ENCODE results near the gene SH3PXD2A.
"Not testable (repeated sequence)": the region's sequence is repeated elsewhere in the genome, so short reads cannot be mapped to it uniquely, and the experiment has no call there.

SH3PXD2A gene

GRCh38 chr10:103668351-103669242, 186.8 kb downstream of the SH3PXD2A start:
- Mint-ChIP-seq H3K27ac (no peak overlapping the region), H3K36me3 (no peaks in the 10 kb centered on the region), H3K9me3 (no peaks in the 10 kb centered on the region), H3K4me1 (peaks cover 18% of the 10 kb centered on the region), H3K4me3 (peak overlapping the region; percentile 61)
- DNase-seq (ENCODE audit: low spot score in 2 of 2) = no peak
- peak; percentile 39 for ATAC-seq

- Mint-ChIP-seq H3K36me3 (no peaks in the 10 kb centered on the region), H3K4me3 (no peak overlapping the region), H3K4me1 (peaks cover 18% of the 10 kb centered on the region), H3K9me3 (no peaks in the 10 kb centered on the region), H3K27ac (peak overlapping the region; percentile 45)
- DNase-seq (ENCODE audit: low spot score in 2 of 2) (no peak), ATAC-seq (no peak)
These were observed 188.0 kb downstream of the SH3PXD2A start for GRCh38 chr10:103667356-103667755.

GRCh38 chr10:103666762-103667150, 188.6 kb downstream of the SH3PXD2A start:
- peak overlapping the region; percentile 45 for H3K27ac Mint-ChIP-seq

GRCh38 chr10:103666087-103666761, 189.2 kb downstream of the SH3PXD2A start:
- Mint-ChIP-seq H3K9me3 (no peaks in the 10 kb centered on the region), H3K36me3 (no peaks in the 10 kb centered on the region), H3K4me1 (peaks cover 18% of the 10 kb centered on the region), H3K27ac (peak overlapping the region; percentile 2), H3K4me3 (no peak overlapping the region)
- ATAC-seq = no peak
- DNase-seq (ENCODE audit: low spot score in 2 of 2) = no peak

More at GRCh38 chr10:103666762-103667150, 188.6 kb downstream of the SH3PXD2A start:
- H3K4me1 Mint-ChIP-seq = peaks cover 18% of the 10 kb centered on the region
- DNase-seq (ENCODE audit: low spot score in 2 of 2) (no peak), ATAC-seq (no peak)
- H3K4me3 Mint-ChIP-seq = no peak overlapping the region
- H3K36me3 Mint-ChIP-seq = no peaks in the 10 kb centered on the region
- H3K9me3 Mint-ChIP-seq = no peaks in the 10 kb centered on the region

GRCh38 chr10:103665162-103665889, 190.1 kb downstream of the SH3PXD2A start:
- peaks cover 21% of the 10 kb centered on the region for H3K4me1 Mint-ChIP-seq
- no peak overlapping the region for H3K4me3 Mint-ChIP-seq
- peak overlapping the region; percentile 45 for H3K27ac Mint-ChIP-seq
- H3K9me3 Mint-ChIP-seq = no peaks in the 10 kb centered on the region
- DNase-seq (ENCODE audit: low spot score in 2 of 2) = no peak
- no peak for ATAC-seq
- no peaks in the 10 kb centered on the region for H3K36me3 Mint-ChIP-seq

- DNase-seq (ENCODE audit: low spot score in 2 of 2) (no peak), ATAC-seq (no peak)
- H3K4me3 Mint-ChIP-seq = no peak overlapping the region
- no peaks in the 10 kb centered on the region for H3K9me3 Mint-ChIP-seq
- H3K27ac Mint-ChIP-seq = no peak overlapping the region
- H3K4me1 Mint-ChIP-seq = peaks cover 26% of the 10 kb centered on the region
- H3K36me3 Mint-ChIP-seq = no peaks in the 10 kb centered on the region
These were observed 191.6 kb downstream of the SH3PXD2A start for GRCh38 chr10:103663802-103664201.

GRCh38 chr10:103663236-103663635, 192.1 kb downstream of the SH3PXD2A start:
- Mint-ChIP-seq H3K27ac (no peak overlapping the region), H3K4me3 (no peak overlapping the region)

GRCh38 chr10:103662704-103663103, 192.7 kb downstream of the SH3PXD2A start:
- H3K9me3 Mint-ChIP-seq; H3K27ac Mint-ChIP-seq; DNase-seq (ENCODE audit: low spot score in 2 of 2); H3K4me3 Mint-ChIP-seq; ATAC-seq; H3K36me3 Mint-ChIP-seq: not testable (repeated sequence)
- peaks cover 19% of the 10 kb centered on the region for H3K4me1 Mint-ChIP-seq

More at GRCh38 chr10:103663236-103663635, 192.1 kb downstream of the SH3PXD2A start:
- peaks cover 20% of the 10 kb centered on the region for H3K4me1 Mint-ChIP-seq
- H3K9me3 Mint-ChIP-seq = no peaks in the 10 kb centered on the region
- DNase-seq (ENCODE audit: low spot score in 2 of 2) = no peak
- ATAC-seq = no peak
- H3K36me3 Mint-ChIP-seq = no peaks in the 10 kb centered on the region

- Mint-ChIP-seq H3K27ac (peak overlapping the region; percentile 84), H3K9me3 (peaks cover 5% of the 10 kb centered on the region), H3K4me3 (peak overlapping the region; percentile 76), H3K4me1 (peaks cover 19% of the 10 kb centered on the region), H3K36me3 (no peaks in the 10 kb centered on the region)
- DNase-seq (ENCODE audit: low spot score in 2 of 2) (peak in 1 of 2 donors; percentile 56), ATAC-seq (peak; percentile 43)
These were observed 194.0 kb downstream of the SH3PXD2A start for GRCh38 chr10:103661198-103661950.

GRCh38 chr10:103660364-103661197, 194.8 kb downstream of the SH3PXD2A start:
- Mint-ChIP-seq H3K9me3 (peaks cover 5% of the 10 kb centered on the region), H3K27ac (peak overlapping the region; percentile 84), H3K4me1 (peaks cover 19% of the 10 kb centered on the region), H3K4me3 (peak overlapping the region; percentile 76), H3K36me3 (no peaks in the 10 kb centered on the region)
- ATAC-seq = peak; percentile 3
- peak in 1 of 2 donors; percentile 55 for DNase-seq (ENCODE audit: low spot score in 2 of 2)

- peak overlapping the region; percentile 84 for H3K27ac Mint-ChIP-seq
- peaks cover 15% of the 10 kb centered on the region for H3K4me1 Mint-ChIP-seq
- peak overlapping the region; percentile 76 for H3K4me3 Mint-ChIP-seq
- H3K9me3 Mint-ChIP-seq = peaks cover 5% of the 10 kb centered on the region
- DNase-seq (ENCODE audit: low spot score in 2 of 2) (peak in 1 of 2 donors; percentile 75), ATAC-seq (peak; percentile 83)
- H3K36me3 Mint-ChIP-seq = no peaks in the 10 kb centered on the region
These were observed 195.6 kb downstream of the SH3PXD2A start for GRCh38 chr10:103659674-103660363.

GRCh38 chr10:103658049-103658577, 197.3 kb downstream of the SH3PXD2A start:
- Mint-ChIP-seq H3K9me3 (peaks cover 5% of the 10 kb centered on the region), H3K4me1 (peaks cover 14% of the 10 kb centered on the region), H3K4me3 (no peak overlapping the region), H3K36me3 (no peaks in the 10 kb centered on the region), H3K27ac (no peak overlapping the region)
- DNase-seq (ENCODE audit: low spot score in 2 of 2) (no peak), ATAC-seq (no peak)

- DNase-seq (ENCODE audit: low spot score in 2 of 2) (no peak), ATAC-seq (no peak)
- no peak overlapping the region for H3K27ac Mint-ChIP-seq
- no peaks in the 10 kb centered on the region for H3K36me3 Mint-ChIP-seq
- no peak overlapping the region for H3K4me3 Mint-ChIP-seq
- peaks cover 14% of the 10 kb centered on the region for H3K4me1 Mint-ChIP-seq
- peaks cover 5% of the 10 kb centered on the region for H3K9me3 Mint-ChIP-seq
These were observed 198.2 kb downstream of the SH3PXD2A start for GRCh38 chr10:103657061-103657591.
